DMS114 treated with DMSO at 0.1 percent for 48 hours (cell line): ENCODE measurements around the gene PRR14L.
"Not testable (repeated sequence)": the region's sequence is repeated elsewhere in the genome, so short reads cannot be mapped to it uniquely, and the experiment has no call there.

Experiments
- DNase-seq: peaks from one replicate; lab custom pipeline; 2025; ENCODE audit not compliant: unreplicated experiment; lab: John Stamatoyannopoulos, UW

The PRR14L gene

DNA sequence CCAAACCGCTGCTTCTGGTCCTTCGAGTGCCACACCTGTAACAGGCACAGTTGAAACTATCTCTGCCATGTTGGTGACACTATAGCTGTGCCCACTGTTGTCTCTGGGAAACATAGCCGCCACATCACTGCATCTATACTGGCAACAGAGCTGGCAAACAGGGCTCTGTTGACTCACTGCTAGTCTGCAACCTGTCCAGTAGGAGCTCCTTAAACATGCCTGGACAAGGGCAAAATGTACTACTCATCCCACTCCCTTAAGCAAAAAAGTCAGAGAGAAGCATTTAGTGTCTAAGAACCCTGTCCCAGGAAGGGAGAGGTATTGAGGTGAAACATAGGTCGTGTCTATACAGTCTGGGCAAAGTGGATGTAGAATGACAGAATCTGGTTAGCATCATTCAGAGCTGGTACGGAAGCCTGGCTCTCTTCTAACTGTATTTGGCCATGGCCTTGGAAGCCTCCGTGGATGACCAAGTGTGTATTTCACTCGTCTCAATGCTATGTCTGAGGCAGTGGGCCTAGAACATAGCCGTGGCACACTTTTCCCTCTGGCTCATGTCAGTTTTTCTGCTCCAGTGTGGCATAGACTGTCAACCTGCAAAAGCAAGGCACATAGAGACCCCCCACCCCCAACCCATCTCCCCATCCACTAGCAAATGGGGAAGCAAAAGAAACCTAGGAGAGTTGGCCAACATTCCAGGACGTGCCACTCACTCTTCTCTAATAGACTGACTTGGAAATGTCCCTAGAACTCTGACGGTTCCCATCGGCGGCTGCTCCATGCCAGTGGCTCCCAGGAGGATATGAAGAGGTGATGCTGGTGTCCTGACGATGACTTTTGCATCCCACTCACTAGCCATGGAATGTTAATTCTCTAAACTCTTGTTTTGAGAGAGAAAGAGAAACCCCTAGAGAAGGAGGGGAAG lies 66.5 kb downstream of the PRR14L start:
- no peak for DNase-seq

DNA sequence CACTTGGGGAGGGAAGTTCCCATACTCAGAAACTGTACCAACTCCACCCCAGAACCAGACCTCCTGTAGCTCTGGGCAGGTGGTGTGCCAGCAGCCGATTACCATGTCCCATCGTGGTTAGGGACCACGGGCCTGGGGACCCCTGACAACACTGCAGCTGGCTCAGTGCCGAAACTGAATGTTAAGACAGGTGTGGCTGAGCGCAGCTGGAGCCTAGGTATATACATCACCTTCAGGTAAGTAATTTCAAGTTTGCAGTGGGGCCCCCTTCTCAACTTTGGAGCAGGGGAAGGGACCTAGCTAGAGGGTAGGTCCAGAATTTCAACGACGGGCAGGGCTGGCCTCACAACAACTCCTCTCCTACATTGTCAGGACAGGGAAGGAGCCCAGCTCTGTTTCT lies 67.2 kb downstream of the PRR14L start:
- DNase-seq: no peak

DNA sequence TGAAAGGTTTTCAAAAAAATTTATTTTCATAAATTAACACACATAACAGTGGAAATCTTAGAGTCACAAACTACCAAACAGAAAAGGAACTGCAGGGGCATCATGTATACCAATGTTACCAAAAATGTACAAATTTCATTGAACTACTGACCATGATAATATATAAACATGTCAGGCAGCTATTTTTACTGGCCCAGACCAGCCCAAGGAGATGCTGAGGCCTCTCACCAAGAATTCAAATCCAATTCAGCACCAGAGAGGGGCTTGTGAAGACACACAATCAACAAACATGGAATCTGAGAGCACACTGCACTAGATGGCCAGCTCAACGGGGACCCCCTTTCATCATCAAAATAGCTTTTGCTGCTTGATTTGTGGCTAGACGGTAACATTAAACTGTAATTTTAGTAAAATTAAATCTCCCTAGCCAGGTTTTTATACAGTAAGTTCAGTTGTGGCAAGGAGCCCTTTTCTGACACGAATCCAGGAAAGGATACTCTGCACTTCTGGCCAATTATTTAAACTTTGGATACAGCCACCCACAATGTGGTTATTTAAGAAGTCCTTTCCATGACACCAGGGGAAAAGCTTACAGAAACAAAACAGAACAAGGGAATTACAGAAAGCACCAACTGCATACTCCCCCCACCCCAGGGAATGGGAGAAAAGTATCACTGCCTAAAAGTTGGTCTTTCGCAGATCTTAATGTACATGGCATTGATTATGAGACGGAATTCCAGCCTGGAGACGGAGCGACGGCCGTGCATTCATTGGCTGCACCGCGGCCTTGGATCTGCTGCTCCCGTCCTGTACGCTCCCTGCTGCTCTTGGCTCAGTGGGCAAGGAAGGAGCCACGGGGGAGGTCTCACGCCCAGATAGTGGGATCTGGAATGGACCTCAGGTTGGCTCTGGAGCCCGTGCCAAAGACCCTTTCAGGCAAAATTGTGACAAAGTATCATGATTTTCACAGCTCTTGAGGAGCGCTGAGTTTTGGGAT lies 68.3 kb downstream of the PRR14L start:
- DNase-seq: no peak

DNA sequence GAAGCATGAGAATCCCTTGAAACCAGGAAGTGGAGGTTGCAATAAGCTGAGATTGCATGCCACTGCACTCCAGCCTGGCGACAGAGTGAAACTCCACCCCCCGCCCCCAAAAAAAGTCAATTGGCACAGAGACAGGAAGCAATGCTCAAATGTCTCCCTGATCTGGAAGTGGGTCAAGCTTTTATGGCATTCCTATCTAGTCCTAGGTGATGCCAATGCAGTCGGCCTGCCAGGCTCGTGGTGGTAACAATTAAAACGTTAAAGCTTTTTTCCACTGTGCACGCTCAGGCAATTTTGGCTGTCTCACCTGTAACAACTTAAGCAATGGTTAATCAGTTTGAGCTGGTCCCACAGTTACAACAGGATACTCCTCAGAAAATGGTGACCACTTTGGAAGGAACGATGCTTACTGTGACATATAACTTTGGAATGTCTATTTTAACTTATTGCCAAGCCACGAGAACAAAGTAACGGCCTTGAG lies 69.0 kb downstream of the PRR14L start:
- no peak for DNase-seq

DNA sequence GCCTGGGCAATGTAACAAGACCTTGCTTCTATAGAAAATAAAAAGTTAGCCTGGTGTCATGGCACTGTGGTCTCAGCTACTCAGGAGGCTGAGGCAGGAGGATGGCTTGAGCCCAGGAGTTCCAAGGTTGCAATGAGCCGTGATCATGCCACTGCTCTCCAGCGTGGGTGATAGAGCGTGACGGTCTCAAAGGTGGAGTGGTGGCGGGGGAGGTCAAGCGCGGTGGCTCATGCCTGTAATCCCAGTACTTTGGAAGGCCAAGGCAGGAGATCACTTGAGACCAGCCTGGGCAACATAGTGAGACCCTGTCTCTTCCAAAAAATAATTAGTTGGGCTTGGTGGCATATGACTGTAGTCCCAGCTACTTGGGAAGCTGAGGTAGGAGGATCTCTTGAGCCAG lies 71.2 kb downstream of the PRR14L start:
- no peak for DNase-seq

DNA sequence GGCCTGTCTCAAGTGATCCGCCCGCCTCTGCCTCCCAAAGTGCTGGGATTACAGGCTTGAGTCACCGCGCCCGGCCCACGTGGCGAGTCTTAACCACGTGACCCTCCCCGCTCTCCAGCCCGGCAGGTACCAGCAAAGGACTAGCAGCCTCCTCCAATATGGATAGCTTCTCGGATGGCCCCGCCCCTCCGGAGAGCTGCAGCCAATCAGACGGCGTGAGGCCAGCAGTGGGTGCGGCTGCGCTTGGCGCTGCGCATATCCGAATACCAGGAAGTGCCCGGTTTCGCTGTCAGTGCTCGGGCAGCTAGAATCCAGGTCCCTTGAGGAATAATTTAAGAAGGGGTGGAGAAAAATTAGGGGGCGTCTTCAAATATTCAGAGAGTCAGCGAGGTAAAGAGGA lies 73.2 kb downstream of the PRR14L start:
- DNase-seq: peak; percentile 92

DNA sequence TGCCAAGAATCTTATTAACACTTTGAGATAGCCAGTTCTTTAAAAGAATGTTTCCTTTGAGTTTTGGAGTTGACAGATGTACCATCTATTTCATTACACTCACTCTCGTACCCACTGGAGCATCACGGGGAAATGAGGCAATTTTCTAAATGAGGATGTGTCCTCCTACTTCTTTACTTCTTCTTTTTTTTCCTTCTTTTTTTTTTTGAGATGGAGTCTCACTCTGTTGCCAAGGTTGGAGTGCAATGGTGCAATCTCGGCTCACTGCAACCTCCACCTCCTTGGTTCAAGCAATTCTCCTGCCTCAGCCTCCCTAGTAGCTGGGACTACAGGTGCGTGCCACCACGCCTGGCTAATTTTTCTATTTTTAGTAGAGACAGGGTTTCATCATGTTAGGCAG lies 75.7 kb downstream of the PRR14L start:
- DNase-seq: not testable (repeated sequence)

DNA sequence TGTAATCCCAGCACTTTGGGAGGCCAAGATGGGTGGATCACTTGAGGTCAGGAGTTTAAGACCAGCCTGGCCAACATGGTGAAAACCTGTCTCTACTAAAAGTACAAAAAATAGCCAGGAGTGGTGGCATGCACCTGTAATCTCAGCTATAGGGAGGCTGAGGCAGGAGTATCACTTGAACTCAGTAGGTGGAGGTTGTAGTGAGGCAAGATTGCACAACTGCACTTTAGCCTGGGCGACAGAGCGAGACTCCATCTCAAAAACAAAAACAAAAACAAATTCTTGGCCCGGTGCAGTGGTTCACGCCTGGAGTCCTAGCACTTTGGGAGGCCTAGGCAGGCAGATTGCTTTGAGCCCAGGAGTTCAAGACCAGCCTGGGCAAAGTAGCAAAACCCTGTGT lies 81.1 kb downstream of the PRR14L start:
- not testable (repeated sequence) for DNase-seq

DNA sequence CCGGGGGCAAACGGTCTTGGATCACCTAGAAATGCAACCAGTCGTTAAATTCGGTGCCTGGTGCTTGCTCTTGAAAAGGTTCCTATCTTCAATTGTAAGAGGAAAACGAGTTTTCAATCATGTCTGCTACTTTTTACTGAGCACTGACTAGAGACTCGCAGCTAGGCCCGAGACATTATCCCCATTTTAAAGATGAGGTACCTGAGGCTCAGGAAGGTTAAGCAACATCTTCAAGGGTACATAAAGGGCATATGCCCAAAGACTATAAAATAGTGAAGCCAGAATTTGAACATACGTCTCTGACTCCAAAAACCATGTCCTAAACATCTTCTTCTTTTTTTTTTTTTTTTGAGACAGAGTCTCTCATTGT lies 87.3 kb downstream of the PRR14L start:
- no peak for DNase-seq

DNA sequence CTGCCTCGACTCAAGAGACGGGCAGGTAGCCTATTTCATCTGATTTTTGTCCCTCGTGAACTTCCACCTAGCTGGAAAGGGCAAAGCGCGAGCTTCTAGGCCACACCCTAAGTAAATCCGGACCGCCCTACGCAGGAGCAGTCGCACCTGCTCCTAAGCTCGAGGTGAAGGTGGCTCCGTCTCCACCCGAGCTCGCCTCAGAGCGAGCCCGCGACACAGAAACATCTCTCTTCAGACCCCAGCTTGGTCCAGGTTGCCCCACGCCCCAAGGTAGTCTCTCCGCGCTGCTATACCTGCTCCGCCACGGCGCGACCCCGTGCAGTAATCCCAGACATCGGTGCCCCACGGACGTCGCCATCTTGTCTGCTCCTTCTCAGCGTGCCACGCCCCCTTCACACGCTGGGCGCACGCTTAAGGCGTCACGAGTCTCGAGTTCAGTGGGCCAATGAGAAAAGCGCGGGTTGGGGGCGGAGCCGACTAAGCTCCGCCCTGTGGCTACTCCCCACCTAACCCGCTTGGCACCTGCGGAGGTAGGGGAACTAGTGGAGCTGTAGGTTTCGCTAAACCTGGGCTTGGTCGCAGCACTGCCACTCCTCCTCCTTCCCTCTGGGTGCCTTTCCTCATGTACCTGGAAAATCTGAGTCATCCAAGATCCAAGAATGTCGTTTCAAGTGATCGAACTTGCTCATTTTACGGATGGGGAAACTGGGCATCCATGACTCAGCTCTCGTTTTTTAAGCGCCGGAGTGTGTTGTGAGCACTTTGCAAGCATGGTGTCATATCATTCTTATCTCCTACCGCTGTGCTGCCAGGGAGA lies 87.9 kb downstream of the PRR14L start, which contains the start of gene PISD:
PISD (minus strand) TSS at position 365 of the 817 bp plus-strand sequence; CDS start at position 358, 7 bp downstream.
- peak; percentile 90 for DNase-seq

DNA sequence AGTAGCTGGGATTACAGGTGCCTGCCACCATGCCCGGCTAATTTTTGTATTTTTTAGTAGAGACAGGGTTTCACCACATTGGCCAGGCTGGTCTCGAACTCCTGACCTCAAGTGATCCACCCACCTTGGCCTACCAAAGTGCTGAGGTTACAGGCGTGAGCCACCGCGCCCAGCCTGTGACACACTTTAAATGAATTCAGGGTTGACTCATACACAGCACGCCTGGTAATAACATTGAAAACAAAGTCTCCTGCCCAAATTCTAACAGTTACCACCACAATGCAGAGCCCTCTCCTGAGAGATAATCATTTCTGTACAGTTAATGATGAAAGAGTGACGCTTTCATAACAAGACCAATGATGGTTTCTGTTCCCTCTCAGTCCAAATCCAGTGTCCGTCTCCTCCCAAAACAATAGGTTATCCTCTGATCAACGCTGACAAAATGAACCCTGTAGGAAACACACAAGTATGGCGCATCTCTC lies 89.0 kb downstream of the PRR14L start:
- DNase-seq: not testable (repeated sequence)

DNA sequence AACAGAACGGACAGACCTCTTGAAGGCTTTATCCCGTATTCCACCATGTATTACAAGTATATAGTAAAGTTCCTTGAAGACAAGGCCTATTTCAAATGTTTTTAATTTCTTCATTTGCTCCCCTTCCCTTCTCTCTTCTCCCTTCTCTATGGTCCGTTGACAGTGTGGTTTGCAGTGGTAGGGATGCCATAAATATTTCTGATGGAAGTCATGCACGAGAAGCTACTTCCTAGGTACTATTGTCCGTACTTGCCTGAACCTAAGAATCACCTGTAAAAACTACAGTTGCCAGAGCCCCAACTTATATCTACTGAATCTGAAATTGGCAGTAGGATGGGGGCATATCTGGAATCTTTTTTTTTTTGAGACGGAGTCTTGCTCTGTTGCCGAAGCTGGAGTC lies 90.7 kb downstream of the PRR14L start:
- no peak for DNase-seq

DNA sequence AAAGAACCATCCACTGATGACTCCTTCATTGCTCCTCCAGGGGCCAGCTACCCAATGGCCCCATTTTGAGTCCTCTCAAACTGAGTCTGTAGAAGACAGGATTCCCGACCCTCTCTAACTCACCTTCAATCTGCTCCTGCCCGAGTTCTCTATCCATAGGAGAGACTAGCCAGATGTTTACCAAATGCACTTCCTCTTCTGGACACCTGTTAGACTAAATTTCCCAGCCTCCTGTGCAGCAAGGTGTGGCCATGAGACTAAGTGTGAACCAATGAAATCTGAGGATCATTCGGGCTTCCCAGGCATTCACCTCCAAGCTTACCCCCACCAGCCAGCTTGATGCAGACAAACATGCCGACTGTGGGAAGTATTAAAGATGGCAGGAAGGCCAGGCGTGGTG lies 95.5 kb downstream of the PRR14L start:
- no peak for DNase-seq

DNA sequence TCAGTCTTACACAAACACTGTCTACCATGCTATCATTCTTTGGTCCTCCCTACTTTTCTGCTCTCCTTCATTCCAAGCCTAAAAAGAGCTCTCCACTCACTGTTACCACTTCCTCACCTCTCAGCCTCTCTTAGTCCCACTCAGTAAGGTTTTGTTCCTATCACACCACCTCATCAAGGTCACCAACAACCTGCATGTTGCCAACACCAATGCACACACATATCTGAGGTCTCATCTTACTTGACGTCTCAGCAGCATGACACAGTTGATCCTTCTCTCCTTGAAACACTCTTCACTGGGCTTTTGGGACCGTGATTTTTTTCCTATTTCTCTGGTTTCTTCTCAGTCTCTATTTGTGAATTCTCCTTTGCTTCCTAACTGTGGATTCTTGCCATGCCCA lies 96.0 kb downstream of the PRR14L start:
- no peak for DNase-seq

DNA sequence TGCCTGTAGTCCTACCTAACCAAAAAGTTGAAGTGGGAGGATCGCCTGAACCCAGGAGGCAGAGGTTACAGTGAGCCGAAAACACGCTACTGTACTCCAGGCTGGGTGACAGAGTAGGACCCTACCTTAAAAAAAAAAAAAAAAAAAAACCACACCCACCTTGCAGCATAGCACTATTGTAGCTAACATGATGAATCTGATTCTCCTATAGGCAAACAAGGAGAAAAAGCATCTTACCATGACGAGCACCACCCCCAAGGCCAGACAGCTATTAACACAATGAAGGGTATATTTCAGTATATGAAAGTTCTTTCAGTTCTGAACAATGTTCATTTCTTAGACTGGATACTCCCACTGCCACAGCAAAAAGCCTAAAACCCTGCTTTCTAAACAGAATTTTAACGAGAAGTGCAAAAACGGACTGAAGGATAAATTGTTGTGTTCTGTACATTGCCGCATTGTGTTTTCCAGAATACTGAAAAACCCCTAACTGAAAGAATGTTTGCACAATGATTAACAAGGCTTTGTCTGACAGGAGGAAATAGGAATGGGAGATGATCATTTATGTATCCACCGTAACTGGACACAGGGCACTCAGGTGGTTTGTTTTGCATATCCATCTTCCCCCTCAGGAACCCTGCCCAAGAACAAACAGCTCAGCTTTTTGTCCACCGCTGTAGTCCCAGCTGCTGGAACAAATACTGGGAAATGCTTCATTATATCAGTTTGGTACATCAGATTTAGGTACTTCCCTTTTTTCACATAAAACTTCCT lies 96.8 kb downstream of the PRR14L start:
- no peak for DNase-seq

DNA sequence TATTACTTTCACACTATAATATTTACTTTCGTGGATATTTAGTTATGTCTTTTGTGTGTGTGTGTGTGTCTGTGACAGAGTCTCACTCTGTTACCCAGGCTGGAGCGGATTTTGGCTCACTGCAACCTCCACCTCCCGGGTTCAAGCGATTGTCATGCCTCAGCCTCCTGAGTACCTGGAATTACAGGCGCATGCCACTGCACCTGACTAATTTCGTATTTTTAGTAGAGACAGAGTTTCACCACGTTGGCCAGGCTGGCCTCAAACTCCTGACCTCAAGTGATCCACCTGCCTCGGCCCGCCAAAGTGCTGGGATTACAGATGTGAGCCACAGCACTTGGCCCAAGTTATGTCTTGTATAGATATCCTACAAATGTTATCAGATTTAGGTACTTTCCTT lies 97.8 kb downstream of the PRR14L start:
- no peak for DNase-seq

DNA sequence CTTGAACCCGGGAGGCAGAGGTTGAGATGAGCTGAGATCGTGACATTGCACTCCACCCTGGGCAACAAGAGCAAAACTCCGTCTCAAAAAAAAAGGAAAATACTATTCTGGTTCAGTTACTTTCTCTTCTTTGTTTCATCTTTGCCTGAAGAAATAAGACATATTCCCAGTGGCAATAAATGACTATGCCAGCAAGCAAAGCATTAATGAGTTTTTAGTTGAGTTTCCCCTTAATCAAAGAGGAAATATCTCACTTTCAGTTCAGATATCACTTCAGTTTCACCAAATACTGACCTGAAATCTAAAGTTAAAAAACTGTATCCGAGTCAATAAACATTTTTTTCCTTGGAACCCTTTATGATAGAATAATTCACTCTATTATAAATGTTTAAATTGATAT lies 98.3 kb downstream of the PRR14L start:
- no peak for DNase-seq

DNA sequence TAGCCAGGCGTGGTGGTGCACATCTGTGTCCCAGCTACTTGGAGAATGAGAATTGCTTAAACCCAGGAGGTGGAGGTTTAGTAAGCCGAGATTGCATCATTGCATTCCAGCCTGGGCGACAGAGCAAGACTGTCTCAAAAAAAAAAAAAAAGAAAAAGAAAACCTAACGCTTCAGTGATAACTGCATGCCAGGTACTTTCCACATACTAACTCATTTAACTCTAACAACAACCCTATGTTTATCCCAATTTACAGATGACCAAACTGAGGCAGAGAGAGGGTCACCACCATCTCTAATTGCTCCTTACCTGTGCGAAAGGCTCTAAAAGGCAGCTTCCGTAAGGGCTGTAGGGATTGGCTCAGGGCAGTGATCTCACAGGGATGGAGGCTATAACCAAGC lies 99.5 kb downstream of the PRR14L start:
- DNase-seq: no peak

DNA sequence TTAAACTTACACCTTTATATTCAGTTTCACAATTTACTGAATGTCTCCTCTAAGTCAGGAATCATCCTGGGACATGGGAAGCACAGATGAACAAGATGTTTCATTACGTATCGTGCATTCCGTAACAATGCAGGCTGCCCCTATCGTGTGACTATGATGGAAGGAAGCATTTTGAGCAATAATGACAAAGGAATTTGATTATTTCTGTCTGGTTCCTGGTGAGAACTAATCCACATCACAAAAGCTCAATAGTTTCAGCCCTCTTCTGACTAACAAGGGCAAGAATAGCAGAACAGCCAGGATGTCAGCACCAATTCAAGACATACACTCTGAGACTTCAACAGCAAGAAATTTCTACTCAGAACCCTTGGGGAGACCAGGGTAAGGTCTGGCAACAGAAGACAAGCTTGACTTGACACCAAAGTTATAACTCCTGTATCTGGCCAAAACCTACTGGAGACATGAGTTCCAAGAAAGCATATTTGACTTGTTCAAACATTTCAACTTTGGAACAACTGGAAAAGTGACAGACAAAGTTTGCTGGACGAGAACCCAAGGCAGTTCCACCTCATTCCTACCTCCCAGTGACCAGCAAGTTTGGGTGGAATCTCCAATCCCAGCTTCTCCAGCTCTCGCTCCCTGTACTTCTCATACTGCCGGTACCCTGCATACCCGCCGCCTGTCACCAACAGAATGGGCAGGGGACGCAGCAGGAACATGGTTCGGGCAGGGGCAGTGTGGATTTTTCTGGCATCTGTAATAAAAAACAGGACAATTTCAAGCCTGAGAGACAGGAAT lies 102.2 kb downstream of the PRR14L start:
- no peak for DNase-seq
